GM21825 (cell line): Measurements from ENCODE around the gene ZNF618.

Experiments
- ATAC-seq: cut with Tn5 transposase; IDR thresholded peaks from one replicate; pipeline ENCODE4 v1.9.1; 2021; ENCODE audit warnings: mild to moderate bottlenecking, moderate library complexity; ENCODE audit not compliant: unreplicated experiment

Gene ZNF618

DNA sequence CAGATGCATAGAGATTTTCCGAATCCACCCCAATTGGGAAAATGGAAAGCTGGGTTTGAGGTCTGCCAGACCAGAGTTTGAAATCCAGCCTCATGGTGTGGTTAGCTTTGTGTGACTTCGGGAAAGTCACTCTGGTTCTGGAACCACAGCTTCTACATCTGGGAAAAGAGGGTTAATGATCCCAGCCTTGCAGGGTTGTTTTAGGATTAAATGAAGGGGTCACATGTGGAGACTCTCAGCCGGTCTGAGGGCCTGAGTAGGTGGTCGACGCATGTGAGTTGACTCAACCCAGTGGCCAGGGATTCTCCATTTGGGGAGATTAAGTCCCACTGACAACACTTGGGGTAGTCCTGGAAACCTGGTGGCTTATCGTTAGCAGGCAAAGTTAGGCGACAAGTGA, 6.1 kb downstream of the ZNF618 start:
- ATAC-seq = no peak

DNA sequence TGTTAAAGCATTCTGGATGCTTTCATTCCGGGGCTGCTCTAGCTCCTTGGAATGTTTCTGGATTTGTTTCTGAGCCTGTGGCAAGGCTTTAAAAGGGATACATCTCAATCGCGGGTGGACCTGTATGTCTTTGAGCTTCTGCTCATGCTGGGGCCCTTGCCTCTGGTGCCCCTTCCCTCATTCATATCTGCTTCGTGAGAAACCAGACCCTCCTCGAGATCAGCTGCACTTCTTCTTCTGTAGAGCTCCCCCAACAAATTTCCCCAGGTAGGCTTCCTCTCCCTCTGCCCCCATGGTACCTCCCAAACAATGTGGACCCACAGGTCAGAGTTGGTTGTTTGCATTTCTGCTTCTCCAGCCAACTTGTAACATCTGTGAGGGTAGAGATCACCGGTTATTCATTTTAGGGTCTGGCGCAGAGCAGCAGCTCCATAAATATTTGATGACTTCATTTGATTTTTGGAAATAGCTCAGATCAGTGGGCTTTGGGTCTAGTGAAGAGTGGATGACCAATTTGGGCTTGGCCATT, 6.6 kb downstream of the ZNF618 start:
- no peak for ATAC-seq

DNA sequence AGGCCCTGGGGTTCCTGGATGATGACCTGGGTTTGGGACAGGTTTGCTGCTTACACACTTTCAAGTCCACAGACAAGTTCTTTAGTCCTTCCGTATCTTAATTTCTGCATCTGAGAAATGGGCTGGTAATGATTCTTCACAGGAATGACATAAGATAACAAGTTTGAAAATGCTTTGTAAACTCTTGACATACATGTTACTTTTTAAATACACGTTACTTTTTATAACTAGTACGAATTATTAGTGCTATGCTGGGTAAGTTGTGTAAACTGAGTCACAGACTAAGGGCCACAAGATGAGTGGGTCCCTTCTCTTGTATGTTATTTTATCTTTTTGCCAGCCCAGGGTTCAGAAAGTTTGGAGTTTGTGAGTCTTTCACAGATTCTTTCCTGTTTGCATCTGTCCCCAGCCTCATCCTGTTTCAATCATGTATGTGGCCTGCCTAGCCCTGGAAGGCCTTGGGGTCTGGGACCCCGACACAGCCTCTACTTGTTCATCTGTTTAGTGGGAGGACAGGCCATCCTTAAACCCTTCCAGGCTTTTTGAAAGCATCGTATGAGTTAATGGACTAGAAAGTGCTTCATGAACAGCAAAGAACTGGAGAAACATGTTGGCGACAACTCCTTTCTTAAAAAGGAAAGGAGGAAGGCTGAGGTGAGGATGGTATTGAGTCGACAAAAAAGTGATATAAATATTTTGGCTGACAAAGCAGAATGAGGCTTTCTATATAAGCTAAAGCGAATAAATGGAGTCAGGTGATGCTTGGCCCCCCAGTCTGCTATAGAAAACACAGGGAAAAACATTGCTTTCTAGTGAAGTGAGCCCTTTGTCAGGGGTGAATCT, 9.3 kb downstream of the ZNF618 start:
- ATAC-seq = no peak

DNA sequence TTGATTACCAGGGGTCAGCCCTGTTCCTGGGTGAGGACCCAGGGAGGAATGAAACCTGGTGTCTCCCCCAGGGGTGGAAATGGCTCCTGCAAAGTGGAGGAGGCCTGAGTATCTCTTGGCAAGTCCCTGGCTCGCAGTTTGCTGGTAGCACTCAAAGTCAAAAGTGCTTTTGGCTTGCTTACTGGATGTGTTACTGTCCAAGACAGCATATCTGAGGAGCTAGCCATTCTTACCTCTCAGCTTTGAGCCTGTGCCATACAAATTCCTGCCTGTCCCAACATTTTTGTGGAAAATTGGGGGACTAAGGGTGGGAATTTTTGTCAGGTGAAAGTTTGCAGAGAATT, 9.9 kb downstream of the ZNF618 start:
- no peak for ATAC-seq

DNA sequence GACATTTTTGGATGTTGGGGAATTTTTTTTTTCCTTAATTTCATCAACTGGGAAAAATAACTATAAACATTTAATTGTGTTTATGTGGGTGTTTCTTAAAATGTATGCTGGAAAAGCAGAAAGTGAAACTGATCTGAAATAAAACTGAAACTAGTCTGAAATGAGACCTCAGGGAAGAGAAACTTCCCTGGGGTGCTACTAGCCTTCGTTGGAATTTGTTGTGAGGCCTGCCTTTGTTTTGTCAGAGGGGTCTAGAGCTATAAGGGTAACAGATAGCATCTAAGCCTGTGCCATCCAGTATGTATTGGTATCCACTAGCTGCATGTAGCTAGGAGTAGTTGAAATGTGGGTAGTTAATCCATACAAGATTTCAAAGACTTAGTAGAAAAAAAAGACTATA, 10.4 kb downstream of the ZNF618 start:
- ATAC-seq = no peak

DNA sequence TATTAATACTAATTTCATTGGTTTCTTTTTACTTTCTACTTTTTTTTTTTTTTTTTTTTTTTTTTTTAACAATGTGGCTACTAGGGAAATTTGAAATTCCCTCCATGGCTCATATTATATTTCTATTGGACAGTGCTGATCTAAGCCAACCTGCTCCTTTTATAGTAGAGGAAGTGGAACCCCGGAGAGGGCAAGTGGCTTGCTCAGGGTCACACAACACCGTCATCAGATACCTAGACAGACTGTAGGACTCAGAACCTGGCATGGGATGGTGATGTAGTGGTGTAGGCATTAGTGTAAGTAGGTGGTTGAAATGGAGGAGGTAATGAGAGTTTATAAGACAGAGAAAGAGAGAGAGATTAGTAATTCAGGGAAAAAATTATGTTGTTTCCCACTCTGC, 10.8 kb downstream of the ZNF618 start:
- no peak for ATAC-seq

DNA sequence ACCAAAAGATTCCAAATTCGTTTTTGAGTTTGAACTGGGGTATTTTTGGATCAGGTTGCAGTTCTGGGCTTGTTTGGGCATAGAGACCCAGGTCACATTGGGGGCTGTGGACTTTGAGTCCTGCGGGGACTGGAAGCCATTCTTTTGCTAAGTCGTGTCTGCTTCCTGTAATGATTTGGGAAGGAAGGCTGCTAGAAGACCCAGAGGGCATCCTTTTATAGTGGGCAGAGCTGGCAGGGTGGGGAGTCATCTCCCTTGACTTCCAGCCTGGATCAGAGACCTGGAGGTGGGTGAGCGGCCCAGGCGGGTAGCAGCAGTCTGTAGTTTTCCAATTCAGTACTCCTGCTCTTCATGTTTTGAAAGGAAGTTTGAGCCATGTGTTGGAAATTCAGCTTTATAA, 11.3 kb downstream of the ZNF618 start:
- ATAC-seq = no peak

DNA sequence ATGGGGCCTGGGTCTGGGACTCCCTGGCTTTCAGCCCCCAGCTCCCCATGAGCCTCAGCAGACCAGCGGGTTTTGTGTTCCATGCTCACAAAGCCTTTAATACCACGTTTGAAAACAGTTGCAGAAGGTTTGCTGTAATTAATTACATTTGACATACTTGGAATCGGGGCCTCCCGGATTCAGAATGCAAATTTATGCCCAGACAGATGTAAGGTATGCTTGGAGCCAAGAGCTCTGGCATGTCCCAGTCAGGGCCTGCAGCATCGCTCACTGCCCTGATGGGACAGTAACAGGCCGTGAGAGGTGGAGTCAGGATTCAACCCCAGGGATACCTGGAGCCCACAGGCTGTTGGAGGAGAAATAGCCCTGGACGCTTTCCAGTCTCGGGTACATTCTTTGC, 12.2 kb downstream of the ZNF618 start:
- ATAC-seq = no peak

DNA sequence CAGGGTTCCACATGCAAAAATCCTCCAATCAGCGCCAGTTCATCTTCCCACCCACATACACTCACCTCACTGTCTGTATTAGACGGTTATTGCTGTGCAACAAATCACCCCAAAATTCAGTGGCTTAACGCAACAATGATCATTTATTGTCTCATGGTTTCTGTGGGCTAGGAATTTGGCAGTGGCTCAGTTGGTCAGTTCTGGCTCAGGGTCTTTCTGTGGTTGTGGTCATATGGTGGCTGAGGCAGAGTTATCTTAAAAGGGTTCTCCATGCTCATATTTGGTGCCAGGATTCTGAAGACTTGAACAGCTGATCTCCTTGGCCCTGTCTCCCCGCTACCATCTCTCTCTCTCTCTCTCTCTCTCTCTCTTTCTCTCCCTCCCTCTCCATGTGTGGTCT, 12.9 kb downstream of the ZNF618 start:
- no peak for ATAC-seq

DNA sequence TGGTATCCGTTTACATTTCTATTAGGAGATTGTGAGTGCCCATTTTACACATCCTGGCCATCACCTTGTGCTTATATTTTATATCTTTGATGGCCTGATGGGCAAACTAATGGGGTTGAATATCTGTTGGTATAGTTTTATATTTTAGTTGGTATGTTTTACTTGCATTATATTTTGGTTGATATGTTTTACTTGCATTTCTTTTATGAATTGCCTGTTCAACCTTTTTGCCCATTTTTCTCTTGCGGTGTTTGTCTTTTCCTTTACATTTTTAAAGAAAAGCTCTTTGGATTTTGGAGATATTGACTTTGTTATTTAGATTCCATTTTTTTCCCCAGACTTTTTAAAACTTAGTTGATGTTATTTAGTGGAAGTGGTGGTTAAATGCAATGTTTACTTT, 14.6 kb downstream of the ZNF618 start:
- ATAC-seq = no peak

DNA sequence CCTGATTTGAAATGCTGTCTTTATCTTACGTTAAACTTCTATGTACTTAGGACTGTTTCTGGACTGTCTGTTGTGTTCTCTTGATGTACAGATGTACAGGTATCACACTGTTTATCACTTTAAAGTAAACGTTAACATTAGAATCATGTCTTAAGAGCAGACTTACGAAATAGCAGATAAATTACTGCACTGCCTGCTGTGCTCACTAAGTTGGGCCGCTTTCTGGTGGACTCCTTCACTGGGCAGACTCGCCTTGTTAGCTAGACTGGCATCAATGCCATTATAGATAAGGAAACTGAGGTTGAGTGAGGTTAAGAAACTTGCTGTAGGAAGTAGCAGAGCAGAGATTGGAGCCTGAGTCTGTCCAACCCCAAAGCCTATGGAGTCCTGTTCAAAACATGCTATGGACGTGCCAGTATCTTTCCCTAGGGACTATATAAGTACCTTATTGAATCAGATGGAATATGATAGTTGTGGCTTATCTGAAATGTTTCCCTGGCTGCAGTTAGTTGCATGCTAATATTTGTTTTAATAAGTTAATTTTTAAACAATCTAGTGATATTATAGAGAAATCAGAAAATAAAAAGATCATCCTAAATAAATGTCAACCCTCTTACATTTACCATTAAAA, 16.9 kb downstream of the ZNF618 start:
- no peak for ATAC-seq

DNA sequence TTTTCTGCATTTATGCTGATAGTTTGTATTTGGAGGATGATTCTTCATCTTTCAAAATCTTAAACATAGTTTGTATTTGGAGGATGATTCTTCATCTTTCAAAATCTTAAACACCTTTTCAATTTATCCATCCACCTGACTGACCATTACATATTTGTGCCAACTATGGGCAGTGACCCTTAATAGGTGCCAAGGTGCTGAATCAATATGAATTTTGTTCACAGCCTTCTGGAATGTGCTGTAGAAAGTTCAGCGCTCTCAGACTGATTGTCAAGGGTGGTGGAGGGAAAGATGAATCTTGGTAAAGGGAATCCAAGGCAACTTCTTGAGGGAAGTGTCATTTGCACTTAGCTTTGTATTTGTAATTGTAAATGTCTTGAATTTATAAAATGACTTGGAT, 18.1 kb downstream of the ZNF618 start:
- no peak for ATAC-seq

DNA sequence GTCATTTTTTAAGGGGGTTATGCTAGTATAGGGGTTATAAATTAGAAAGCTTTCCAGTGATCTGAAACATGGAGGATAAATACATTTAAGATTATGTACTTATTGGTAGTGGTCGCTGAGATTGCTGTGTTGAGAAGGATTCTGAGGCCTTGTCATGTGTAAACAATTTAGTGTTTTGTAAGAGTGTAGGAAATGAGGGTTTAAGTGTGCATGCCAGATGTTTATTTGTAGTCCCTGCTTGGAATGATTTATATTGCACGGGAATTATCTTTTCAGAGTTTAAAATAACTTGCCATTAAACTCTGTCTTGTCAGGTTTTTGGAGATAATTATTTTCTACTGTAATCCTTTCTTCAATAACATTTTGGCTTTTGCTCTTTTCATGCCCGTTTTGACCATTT, 19.4 kb downstream of the ZNF618 start:
- no peak for ATAC-seq

DNA sequence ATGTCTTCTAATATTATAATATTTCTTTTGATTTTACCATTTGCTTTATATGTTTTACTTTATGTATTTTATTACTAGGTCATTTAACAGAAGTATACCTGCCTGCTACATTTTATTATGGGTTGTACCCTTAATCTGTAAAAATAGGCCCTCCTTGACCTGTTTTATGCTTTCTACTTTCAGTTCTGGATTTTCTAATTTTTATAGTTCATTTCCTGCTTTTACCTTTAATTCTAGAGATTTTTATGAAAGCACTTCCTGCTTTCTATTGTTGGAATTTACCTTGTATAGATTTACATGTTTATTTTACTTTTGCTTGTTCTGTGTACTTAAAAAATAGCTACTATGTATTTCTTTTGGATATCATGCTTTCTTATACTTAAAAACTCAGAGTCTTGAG, 20.6 kb downstream of the ZNF618 start:
- ATAC-seq = no peak

DNA sequence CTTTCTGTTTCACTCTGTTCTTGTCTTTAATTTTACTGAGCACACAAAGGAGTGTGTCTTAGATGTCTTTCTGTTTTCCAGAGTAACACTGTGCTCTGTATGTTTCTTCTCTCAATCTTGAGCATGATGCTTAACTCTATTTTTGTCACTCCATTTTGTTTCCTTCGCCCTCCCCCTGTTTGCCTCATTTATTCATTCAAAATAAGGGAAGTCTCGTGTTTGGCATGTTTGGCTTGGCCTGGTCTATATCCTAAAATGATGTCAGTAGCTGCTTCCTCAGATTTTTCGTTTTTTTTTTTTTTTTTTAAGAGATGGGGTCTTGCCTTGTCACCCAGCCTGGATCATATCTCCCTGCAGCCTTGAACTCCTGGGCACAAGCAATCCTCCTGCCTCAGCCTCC, 22.0 kb downstream of the ZNF618 start:
- ATAC-seq = no peak

DNA sequence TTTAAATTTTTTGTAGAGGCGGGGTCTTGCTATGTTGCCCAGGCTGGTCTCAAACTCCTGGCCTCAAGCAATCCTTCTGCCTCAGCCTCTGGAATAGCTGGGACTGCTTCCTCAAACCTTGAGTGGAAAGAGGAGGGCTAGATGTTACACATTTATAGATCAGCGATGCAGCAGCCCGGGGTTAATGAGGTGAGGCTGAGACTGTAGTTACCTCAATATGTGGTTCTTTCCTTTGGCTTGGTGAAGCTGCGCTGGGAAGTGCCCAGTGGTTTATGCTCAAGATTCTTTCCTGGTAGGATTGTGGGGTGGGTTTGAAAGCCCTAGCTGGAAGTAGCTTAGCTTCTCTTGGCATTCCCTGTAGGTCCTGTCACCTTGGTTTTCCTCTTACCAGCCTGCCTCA, 22.5 kb downstream of the ZNF618 start:
- no peak for ATAC-seq

DNA sequence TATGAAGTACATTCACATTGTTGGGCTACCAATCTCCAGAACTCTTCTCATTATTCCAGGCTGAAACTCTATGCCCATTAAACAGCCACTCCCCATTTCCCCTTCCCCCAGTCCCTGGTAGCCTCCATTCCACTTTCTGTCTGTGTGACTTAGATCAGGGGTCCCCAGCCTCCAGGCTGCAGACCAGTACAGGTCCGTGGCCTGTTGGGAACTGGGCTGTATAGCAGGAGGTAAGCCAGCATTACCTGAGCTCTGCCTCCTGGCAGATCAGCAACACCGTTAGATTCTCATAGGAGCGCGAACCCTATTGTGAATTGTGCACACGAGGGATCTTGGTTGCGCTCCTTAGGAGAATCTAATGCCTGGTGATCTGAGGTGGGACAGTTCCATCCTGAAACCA, 23.1 kb downstream of the ZNF618 start:
- ATAC-seq = no peak

DNA sequence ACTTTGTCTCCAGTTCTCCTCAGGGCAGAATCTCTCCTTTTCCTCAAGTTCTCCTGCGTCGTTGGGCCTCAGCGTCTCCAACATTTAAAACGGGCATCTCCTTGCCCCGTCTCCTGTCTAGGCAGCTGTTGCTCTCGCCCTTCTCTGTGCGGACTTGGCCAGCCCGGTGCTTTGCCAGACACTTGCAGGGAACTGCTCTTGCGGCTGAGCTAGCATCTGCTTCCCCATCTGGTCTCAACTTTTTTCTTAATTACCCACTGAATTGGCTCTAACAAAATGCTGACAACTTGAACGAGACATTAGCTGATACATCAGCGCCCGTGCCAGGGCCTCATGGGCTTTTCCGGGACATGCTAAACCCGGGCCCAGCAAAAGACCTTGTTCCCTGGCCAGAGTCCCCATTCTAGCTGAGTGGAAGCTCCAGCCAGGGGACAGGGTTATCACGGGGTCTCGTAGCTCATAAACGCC, 25.1 kb downstream of the ZNF618 start:
- no peak for ATAC-seq

DNA sequence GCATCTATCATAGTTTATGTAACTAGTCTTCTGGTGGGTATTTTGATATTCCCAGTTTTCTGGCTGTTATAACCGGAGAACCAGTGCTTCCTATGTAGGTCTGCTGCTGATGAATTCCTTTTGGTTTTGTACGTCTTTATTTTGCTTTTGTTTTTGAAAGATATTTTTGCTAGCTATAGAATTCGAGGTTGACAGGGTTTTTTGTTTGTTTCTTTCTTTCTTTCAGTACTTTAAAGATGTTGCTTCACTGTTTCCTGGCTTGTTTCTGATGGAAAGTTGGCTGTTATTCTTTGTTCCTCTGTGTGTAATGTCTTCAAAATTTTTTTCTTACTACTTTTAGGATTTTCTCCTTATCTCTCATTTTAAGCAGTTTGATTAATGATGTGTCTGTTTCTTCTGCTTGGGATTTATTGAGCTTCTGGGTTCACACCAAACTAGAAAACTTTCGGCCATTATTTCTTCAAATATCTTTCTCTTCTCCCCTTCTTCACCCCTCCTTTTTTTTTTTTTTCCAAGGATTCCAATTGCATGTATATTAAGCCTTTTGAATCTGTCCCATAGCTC, 27.5 kb downstream of the ZNF618 start:
- no peak for ATAC-seq

DNA sequence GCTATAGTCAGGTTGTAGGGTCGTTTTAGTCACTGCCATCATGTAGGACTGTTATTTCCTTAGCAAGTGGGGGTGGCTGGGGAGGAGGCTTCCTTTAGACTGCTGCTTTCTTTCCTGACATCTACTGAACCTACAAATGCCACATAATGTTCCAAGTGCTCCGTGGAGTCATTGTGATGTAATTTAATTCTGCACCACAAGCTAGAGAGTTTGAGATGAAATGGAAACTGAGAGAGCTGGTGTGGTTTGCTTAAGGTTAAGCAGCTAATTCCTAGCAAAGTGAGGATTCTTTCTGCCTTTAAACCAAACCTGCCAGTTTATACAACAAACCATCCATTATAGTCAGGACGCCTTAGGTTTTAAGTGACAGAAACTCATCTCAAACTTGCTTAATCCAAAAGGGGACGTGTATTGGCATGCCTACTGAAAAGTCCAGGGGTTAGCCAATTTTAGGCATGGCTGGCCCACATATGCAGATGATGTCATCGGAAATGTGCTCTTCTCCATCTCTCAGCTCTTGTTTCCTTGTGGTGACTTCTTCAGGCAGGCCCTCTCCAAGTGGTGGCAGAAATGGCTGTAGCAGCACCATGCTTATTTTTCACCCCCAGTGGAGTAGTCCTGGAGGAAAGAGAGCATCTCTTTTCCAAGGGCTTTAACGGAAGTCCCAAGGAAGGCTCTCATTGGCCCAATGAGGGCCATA, 30.5 kb downstream of the ZNF618 start:
- ATAC-seq = no peak

DNA sequence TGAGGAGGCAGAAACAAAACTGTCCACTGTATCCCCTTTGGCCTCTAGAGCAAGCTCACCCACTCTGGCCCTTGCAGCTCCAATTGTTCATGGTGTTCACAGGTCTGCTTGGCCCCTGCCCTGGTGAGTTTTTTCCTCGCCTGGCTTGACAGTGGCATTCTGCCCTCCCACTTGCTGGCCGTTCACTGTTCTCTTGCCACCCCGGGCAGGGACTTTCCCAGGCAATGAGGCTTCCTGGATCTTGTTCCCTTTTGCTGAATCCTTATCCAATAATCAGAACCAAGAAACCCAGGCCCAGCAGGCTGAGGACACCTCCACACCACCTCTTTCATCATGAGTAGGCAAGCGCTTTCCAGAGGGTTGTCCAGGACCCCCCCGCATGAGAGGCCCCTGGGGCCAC, 31.2 kb downstream of the ZNF618 start:
- ATAC-seq = no peak

DNA sequence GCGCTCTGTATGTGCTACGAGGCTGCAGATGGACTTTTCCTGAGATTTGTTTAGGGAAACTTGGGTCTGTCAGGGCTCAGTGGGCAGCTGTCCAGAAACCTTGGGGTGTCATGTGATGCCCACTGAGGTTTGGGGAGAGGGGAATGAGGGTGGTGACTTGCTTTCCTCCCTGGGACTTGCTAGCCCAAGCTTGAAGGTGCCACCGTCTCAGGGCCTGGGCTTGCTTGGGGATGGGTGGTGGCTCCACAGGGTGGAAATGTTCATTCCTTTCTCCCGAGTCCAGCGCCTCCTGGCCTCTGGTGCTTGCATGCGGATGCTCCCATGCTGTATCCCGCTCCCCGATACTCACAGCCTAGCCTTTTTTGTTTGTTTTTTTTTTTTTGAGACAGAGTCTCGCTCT, 33.3 kb downstream of the ZNF618 start:
- ATAC-seq = no peak
